ENCODE measurements around the gene GRAP2. TPM values are rescaled to one million over a fixed set of nuclear protein-coding genes. Genes with fewer than 3 reads are reported as not detected.

The GRAP2 gene
- total and polyA plus RNA-seq, 2 of the 8 experiments (the other 6 are each of a cell fraction or from before 2014, with no cell fraction given), result 0.08 TPM; not detected in 1

GRCh38 chr22:40018051-40018450 lies 117.2 kb downstream of the GRAP2 start (continued):
- TF ChIP-seq, protein P1, sequence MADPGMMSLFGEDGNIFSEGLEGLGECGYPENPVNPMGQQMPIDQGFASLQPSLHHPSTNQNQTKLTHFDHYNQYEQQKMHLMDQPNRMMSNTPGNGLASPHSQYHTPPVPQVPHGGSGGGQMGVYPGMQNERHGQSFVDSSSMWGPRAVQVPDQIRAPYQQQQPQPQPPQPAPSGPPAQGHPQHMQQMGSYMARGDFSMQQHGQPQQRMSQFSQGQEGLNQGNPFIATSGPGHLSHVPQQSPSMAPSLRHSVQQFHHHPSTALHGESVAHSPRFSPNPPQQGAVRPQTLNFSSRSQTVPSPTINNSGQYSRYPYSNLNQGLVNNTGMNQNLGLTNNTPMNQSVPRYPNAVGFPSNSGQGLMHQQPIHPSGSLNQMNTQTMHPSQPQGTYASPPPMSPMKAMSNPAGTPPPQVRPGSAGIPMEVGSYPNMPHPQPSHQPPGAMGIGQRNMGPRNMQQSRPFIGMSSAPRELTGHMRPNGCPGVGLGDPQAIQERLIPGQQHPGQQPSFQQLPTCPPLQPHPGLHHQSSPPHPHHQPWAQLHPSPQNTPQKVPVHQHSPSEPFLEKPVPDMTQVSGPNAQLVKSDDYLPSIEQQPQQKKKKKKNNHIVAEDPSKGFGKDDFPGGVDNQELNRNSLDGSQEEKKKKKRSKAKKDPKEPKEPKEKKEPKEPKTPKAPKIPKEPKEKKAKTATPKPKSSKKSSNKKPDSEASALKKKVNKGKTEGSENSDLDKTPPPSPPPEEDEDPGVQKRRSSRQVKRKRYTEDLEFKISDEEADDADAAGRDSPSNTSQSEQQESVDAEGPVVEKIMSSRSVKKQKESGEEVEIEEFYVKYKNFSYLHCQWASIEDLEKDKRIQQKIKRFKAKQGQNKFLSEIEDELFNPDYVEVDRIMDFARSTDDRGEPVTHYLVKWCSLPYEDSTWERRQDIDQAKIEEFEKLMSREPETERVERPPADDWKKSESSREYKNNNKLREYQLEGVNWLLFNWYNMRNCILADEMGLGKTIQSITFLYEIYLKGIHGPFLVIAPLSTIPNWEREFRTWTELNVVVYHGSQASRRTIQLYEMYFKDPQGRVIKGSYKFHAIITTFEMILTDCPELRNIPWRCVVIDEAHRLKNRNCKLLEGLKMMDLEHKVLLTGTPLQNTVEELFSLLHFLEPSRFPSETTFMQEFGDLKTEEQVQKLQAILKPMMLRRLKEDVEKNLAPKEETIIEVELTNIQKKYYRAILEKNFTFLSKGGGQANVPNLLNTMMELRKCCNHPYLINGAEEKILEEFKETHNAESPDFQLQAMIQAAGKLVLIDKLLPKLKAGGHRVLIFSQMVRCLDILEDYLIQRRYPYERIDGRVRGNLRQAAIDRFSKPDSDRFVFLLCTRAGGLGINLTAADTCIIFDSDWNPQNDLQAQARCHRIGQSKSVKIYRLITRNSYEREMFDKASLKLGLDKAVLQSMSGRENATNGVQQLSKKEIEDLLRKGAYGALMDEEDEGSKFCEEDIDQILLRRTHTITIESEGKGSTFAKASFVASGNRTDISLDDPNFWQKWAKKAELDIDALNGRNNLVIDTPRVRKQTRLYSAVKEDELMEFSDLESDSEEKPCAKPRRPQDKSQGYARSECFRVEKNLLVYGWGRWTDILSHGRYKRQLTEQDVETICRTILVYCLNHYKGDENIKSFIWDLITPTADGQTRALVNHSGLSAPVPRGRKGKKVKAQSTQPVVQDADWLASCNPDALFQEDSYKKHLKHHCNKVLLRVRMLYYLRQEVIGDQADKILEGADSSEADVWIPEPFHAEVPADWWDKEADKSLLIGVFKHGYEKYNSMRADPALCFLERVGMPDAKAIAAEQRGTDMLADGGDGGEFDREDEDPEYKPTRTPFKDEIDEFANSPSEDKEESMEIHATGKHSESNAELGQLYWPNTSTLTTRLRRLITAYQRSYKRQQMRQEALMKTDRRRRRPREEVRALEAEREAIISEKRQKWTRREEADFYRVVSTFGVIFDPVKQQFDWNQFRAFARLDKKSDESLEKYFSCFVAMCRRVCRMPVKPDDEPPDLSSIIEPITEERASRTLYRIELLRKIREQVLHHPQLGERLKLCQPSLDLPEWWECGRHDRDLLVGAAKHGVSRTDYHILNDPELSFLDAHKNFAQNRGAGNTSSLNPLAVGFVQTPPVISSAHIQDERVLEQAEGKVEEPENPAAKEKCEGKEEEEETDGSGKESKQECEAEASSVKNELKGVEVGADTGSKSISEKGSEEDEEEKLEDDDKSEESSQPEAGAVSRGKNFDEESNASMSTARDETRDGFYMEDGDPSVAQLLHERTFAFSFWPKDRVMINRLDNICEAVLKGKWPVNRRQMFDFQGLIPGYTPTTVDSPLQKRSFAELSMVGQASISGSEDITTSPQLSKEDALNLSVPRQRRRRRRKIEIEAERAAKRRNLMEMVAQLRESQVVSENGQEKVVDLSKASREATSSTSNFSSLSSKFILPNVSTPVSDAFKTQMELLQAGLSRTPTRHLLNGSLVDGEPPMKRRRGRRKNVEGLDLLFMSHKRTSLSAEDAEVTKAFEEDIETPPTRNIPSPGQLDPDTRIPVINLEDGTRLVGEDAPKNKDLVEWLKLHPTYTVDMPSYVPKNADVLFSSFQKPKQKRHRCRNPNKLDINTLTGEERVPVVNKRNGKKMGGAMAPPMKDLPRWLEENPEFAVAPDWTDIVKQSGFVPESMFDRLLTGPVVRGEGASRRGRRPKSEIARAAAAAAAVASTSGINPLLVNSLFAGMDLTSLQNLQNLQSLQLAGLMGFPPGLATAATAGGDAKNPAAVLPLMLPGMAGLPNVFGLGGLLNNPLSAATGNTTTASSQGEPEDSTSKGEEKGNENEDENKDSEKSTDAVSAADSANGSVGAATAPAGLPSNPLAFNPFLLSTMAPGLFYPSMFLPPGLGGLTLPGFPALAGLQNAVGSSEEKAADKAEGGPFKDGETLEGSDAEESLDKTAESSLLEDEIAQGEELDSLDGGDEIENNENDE (IDR thresholded peaks at IDR 0.05; ENCODE audit: insufficient replicate concordance, low read length), result no peak
- TF ChIP-seq SRF (IDR thresholded peaks at IDR 0.05; ENCODE audit: low read depth, low read length), result no peak
- no peak for TF ChIP-seq EP300 (IDR thresholded peaks at IDR 0.05; ENCODE audit: borderline replicate concordance in 1 of 2, low read depth in 2 of 2, low read length in 2 of 2)
- TF ChIP-seq GTF2F1 (IDR thresholded peaks at IDR 0.05; ENCODE audit: borderline replicate concordance, low read depth, low read length), result no peak

Data from H1 (cell line).